ENCODE results near the gene CACNA1S. TPM values are rescaled to one million over a fixed set of nuclear protein-coding genes. Genes with fewer than 3 reads are reported as not detected.

Gene CACNA1S
- total RNA-seq, 1 experiment from 2014 or later = not detected

GRCh38 chr1:201116091-201116490 is 3.9 kb upstream of the CACNA1S start:
- DNase-seq (ENCODE audit: low spot score) = no peak

GRCh38 chr1:201115390-201115937 is 3.2 kb upstream of the CACNA1S start:
- DNase-seq (ENCODE audit: low spot score) = no peak

GRCh38 chr1:201114245-201115131 is 2.3 kb upstream of the CACNA1S start:
- peak; percentile 94 for DNase-seq (ENCODE audit: low spot score)

GRCh38 chr1:201113451-201114244 is 1.4 kb upstream of the CACNA1S start:
- no peak for DNase-seq (ENCODE audit: low spot score)

- DNase-seq (ENCODE audit: low spot score) = no peak
These were observed 700 bp upstream of the CACNA1S start for GRCh38 chr1:201112926-201113325.

GRCh38 chr1:201111672-201112071 is 554 bp downstream of the CACNA1S start:
- DNase-seq (ENCODE audit: low spot score) = no peak

GRCh38 chr1:201111156-201111555 is 1.1 kb downstream of the CACNA1S start:
- no peak for DNase-seq (ENCODE audit: low spot score)

GRCh38 chr1:201110616-201111015 is 1.6 kb downstream of the CACNA1S start:
- no peak for DNase-seq (ENCODE audit: low spot score)

GRCh38 chr1:201110138-201110537 is 2.1 kb downstream of the CACNA1S start:
- no peak for DNase-seq (ENCODE audit: low spot score)

- no peak for DNase-seq (ENCODE audit: low spot score)
These were observed 2.6 kb downstream of the CACNA1S start for GRCh38 chr1:201109651-201110050.

- DNase-seq (ENCODE audit: low spot score) = no peak
These were observed 3.6 kb downstream of the CACNA1S start for GRCh38 chr1:201108614-201109013.

- DNase-seq (ENCODE audit: low spot score) = no peak
These were observed 6.5 kb downstream of the CACNA1S start for GRCh38 chr1:201105688-201106087.

- DNase-seq (ENCODE audit: low spot score) = no peak
These were observed 8.1 kb downstream of the CACNA1S start for GRCh38 chr1:201104141-201104540.

- DNase-seq (ENCODE audit: low spot score) = no peak
These were observed 8.6 kb downstream of the CACNA1S start for GRCh38 chr1:201103666-201104065.

GRCh38 chr1:201100169-201100930 is 11.9 kb downstream of the CACNA1S start:
- no peak for DNase-seq (ENCODE audit: low spot score)

GRCh38 chr1:201098992-201099677 is 13.1 kb downstream of the CACNA1S start:
- DNase-seq (ENCODE audit: low spot score) = no peak

GRCh38 chr1:201096977-201097856 is 15.0 kb downstream of the CACNA1S start:
- no peak for DNase-seq (ENCODE audit: low spot score)

GRCh38 chr1:201096041-201096461 is 16.2 kb downstream of the CACNA1S start:
- DNase-seq (ENCODE audit: low spot score) = no peak

- DNase-seq (ENCODE audit: low spot score) = no peak
These were observed 16.6 kb downstream of the CACNA1S start for GRCh38 chr1:201095581-201095980.

GRCh38 chr1:201094832-201095231 is 17.4 kb downstream of the CACNA1S start:
- DNase-seq (ENCODE audit: low spot score) = no peak
